Muscle of arm (tissue), 14 donors: ENCODE measurements around the gene GPNMB. TPM values are rescaled to one million over a fixed set of nuclear protein-coding genes. Genes with fewer than 3 reads are reported as not detected.
"Not testable (repeated sequence)": the region's sequence is repeated elsewhere in the genome, so short reads cannot be mapped to it uniquely, and the experiment has no call there.

ENCODE experiments used
- DNase-seq: peaks from one replicate; pipeline ENCODE4 v3.0.0-alpha.2; 2013
- long read RNA-seq, 11 donors: transcript quantifications; one replicate each; lab custom pipeline, GENCODE V29; 2026
- polyA plus RNA-seq, 12 donors: library from polyadenylated mRNA; unstranded; fragments of 120-200 nt; gene quantifications; one replicate each; pipeline ENCODE4 v1.2.1, GENCODE V29; 2013; ENCODE audit not compliant: insufficient read length in 12 of 12

The GPNMB gene
- 100 to 1,000 TPM in 1 of 12 donors, 10 to 100 TPM in 10, not detected in 1; 18.2 to 147 (median 46.7) TPM for polyA plus RNA-seq
- long read RNA-seq, donor 1, partial matches to known transcripts: 0 of 1 reads
- long read RNA-seq, donor 1, other reads (novel, unspliced or antisense): 0 of 1 reads
- long read RNA-seq, donor 2, transcript GPNMB-207 (2 exons, 808 nt): minor isoform, 5 of 20 reads
- long read RNA-seq, donor 2, transcript GPNMB-201 (11 exons, 2,862 nt): major isoform, 10 of 20 reads
- long read RNA-seq, donor 2, partial matches to known transcripts: 0 of 20 reads
- long read RNA-seq, donor 2, other reads (novel, unspliced or antisense): 0 of 20 reads
- long read RNA-seq, donor 3, partial matches to known transcripts: 0 of 6 reads
- long read RNA-seq, donor 3, other reads (novel, unspliced or antisense): 0 of 6 reads
- long read RNA-seq, donor 4, partial matches to known transcripts: 0 of 2 reads
- long read RNA-seq, donor 4, other reads (novel, unspliced or antisense): 0 of 2 reads
- long read RNA-seq, donor 5, transcript GPNMB-201 (11 exons, 2,862 nt): minor isoform, 5 of 34 reads
- long read RNA-seq, donor 5, transcript GPNMB-203 (4 exons, 1,673 nt): minor isoform, 8 of 34 reads
- long read RNA-seq, donor 5, transcript GPNMB-207 (2 exons, 808 nt): major isoform, 12 of 34 reads
- long read RNA-seq, donor 5, partial matches to known transcripts: 6 of 34 reads
- long read RNA-seq, donor 5, other reads (novel, unspliced or antisense): 0 of 34 reads
- long read RNA-seq, donor 6, partial matches to known transcripts: 0 of 4 reads
- long read RNA-seq, donor 6, other reads (novel, unspliced or antisense): 0 of 4 reads
- long read RNA-seq, donor 7, partial matches to known transcripts: 8 of 12 reads
- long read RNA-seq, donor 7, other reads (novel, unspliced or antisense): 0 of 12 reads
- long read RNA-seq, donor 8, transcript GPNMB-207 (2 exons, 808 nt): major isoform, 9 of 19 reads
- long read RNA-seq, donor 8, partial matches to known transcripts: 5 of 19 reads
- long read RNA-seq, donor 8, other reads (novel, unspliced or antisense): 0 of 19 reads
- long read RNA-seq, donor 9, partial matches to known transcripts: 11 of 18 reads
- long read RNA-seq, donor 9, other reads (novel, unspliced or antisense): 0 of 18 reads
- long read RNA-seq, donor 10, transcript GPNMB-203 (4 exons, 1,673 nt): major isoform, 8 of 16 reads
- long read RNA-seq, donor 10, partial matches to known transcripts: 0 of 16 reads
- long read RNA-seq, donor 10, other reads (novel, unspliced or antisense): 0 of 16 reads
- long read RNA-seq, donor 11, transcript GPNMB-201 (11 exons, 2,862 nt): major isoform, 6 of 12 reads
- long read RNA-seq, donor 11, partial matches to known transcripts: 0 of 12 reads
- long read RNA-seq, donor 11, other reads (novel, unspliced or antisense): 0 of 12 reads

DNA sequence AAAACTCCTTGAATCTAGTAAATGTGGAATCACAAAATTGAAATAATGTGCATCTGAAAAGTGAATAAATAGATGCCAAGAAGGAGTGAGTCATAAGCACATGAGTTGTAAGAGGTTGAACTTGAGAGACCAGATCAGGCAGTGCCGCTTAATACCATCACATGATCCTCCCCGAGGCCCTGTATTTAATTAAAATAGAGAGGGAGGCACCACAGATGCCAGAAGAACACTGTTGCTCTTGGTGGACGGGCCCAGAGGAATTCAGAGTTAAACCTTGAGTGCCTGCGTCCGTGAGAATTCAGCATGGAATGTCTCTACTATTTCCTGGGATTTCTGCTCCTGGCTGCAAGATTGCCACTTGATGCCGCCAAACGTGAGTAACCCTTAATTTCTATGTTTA, at the start of gene GPNMB:
Gene GPNMB, plus strand, starts transcription at position 221 of the 400 bp plus-strand sequence. Its CDS starts 83 bp downstream, at position 304.
- peak; percentile 40 for DNase-seq

- DNase-seq: not testable (repeated sequence)
Observed at GRCh38 chr7:23197745-23198144, 48.8 kb upstream of the GPNMB start.

GRCh38 chr7:23200331-23200730, 46.2 kb upstream of the GPNMB start:
- no peak for DNase-seq

DNA sequence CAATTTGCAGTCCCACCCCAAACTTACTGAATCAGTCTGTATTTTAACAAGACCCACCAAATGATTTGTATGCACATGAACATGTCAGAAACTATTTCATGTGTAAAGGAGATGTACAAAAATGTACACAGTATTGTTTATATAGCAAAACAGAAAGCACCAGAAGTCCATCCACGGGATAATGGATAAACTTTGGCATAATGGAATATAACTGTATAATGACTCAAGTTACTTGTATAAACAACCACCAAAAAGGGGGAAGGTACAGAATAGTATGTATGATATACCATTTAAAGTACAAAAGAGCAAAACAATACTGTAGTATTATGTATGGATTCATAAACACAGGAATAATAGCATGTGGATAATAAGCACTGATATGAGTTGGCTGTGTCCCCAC, 42.3 kb upstream of the GPNMB start:
- no peak for DNase-seq

DNA sequence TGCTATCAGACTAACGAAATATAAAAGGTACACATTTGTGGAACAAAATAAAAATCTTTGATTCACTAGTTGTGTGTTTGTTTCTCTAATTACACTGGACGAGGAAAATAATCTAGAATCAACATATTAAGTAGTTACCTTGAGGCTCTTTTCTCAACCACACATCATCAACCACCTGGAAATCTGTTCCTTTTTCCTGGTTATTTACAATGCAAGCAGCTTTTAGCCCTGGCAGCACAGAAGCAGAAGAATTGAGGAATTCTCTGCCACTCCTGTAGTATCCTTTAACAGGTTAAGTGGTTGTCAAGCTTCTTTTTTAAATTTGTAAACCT, 41.0 kb upstream of the GPNMB start:
- DNase-seq: no peak

DNA sequence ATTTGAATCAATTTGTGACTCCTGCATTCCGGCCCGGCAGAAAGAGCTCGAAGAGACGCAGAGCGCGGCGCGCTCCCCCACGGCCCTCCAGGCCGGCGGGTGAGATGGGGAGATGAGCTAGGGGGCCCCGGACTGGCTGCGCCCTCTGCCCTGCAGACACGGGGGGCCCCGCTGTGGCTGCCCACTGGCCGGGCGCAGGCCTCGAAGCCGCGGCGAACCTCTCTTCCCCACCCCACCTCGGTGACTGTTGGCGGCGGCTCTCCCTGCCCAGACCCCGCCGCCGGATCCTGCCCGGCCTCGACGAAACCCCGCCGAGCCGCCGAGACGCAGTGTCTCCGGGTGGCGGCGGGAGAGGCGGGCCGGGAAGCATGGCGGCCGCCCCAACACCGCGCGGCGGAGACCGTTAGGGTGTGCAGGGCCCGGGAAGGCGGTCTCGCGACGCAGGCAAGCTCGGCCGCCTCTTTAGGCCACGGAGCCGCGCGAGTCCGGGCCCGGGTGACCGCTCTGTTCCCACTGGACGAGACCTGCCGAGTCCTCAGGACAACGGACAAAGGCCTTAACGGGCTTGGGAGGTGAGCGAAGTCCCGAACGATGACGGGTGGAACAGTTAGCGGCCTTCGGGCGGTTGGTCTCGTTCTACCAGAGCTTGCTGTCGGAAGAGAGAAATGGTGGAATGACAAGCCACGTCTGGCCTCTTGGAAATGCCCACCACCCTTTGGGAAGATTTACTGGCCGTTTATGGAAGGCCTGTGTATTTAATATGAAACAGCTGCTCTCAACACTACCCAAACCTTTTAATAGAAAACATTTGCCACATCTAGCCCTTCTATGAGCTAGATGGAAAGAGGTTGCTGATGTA, 40.4 kb upstream of the GPNMB start:
- peak; percentile 62 for DNase-seq

- no peak for DNase-seq
Observed at GRCh38 chr7:23207021-23207420, 39.6 kb upstream of the GPNMB start.

DNA sequence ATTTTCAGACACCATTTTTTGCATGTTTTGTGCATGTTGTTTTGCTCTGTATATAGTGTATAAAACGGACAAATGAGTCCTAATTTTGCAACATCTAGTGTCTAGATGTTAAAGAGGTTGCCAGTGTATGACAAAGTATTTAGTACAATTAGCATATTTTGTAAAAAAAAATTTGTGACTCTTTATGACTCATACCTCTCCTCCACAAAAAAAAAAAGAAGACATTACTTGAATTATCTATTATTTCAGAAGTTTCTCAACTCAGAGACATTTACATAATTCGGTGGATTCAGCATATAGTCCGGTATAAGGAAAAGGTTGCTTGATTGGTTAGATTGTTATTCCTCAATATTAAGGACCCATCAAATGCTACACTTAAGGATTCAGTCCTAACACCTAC, 38.7 kb upstream of the GPNMB start:
- DNase-seq: no peak

DNA sequence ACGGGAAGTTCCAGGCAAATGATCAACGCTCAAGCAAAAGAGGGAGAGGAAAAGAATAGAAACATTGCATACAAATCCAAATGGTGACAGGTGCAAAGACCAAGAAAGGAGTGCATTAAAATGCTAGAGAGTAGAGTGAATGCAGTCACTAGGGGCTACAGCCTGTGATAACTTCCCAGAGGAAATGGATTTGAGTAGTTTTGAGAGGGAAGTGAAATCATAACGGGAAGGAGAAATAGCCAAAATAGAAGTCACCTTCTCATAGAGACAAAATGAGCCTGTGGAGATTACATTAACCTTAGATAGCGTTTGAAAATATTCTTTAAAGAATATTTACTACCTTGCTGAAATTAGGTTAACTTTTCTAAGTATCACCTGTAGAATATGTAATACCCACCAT, 38.3 kb upstream of the GPNMB start:
- no peak for DNase-seq

DNA sequence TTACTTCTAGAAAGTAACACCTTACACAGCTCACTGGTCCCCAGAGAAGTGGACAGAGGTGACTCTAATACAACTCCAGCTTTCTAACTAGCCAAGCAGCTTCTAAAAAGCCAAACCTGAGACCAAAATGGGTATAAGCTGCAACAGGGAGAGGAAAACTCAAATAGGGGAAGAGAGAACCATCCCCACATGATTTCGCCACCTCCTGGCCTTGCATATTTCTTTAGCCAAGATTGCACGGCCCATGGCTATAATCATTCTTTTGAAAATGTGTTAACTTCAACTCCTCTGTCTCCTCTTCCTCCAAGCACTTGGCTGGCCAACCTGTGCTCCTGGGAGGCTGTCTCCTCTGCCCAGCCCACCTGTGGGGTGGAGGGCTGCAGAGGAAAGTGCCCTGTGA, 36.1 kb upstream of the GPNMB start:
- DNase-seq: no peak

- DNase-seq: no peak
Observed at GRCh38 chr7:23211589-23211988, 35.0 kb upstream of the GPNMB start.

DNA sequence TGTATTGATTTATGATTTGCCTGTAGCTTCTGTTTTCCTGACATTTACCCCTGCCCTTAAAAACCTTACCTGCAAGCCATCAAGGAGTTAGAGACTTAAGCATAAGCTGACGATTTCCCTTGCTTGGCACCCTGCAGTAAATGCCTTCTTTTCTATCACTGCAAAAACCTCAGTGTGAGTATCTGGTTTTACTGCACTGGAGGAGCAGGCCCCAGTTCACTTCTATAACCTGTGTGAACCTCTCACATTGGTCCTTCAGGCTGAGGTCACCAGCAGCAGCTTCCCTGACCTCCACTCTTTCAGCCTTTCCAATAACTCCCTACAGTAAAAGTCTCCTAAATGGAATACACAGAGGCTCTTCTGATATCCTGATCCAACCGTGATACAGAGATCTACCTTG, 34.2 kb upstream of the GPNMB start:
- DNase-seq: no peak

GRCh38 chr7:23212841-23213240, 33.7 kb upstream of the GPNMB start:
- DNase-seq: no peak

- DNase-seq: no peak
Observed at GRCh38 chr7:23213755-23214154, 32.8 kb upstream of the GPNMB start.

DNA sequence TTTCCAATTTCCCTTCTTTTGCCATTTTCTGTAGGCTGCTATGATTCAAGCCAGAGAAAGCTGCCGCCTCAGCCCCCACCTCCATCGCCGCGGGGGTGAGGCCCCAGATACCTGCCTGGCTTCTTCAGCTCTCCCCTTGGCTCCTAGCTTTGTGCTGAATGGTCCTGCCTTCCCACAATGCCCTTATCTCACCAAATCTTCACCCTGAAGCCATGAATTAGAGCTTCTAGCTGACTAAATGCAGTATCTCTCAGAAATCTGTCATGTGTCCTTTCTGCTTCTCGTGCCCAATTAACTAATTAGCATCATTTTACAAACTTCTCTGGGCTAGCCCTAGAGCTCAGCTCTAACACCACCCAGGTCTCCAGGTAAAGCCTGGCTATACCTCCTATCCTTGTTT, 32.2 kb upstream of the GPNMB start:
- no peak for DNase-seq

DNA sequence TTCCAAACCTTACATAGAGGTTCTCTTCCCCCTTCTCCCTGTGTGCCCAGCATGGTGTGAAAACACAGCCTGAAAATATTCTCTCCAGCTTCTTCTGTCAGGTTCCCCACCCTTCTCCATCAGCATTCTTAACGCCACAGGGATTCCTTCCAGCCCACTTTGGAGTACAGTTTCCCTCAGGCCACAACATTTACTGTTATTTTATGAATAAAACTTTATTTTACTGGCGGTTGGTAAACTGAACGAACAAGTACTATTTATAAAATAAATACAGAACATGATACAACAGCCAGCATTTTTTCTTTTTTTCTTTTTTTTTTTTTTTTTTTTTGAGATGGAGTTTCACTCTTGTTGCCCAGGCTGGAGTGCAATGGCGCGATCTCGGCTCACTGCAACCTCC, 31.6 kb upstream of the GPNMB start:
- no peak for DNase-seq

DNA sequence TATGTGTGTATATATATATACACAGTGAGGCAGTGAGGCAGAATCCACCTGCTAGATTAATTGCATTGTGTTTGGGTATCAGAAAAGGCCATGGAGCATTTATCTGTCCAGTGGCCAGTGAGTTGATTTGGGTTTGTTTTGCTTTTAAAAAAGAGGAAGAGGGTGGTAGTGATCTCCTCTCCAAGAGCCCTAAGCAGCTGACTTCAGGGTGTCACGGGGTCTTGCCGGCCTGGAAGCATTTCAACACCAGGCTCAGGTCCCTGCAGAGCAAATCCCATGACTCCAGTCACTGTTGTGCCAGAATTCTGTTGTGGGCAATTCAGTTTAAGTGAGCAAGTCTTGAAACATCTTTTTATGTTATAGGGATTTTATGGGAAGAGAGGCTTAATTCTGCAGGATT, 30.6 kb upstream of the GPNMB start:
- no peak for DNase-seq

DNA sequence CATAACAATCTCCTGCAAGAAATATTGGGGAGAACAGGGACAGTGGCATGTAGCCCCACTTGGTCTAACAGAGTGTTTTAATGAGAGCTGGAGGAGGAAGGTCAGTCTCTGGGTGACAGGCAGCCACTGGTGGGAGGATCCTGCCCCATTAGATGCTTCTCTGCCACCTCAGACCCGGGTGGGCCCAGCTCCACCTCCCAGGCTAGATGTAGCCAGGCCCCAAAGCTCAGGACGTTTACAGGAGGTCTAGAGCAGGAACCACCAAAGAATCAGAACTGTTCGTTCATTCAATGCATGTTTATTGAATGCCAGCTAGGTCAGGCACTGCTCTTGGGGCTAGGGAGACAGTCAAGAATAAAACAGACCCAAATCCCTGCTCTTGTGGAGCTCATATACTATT, 28.4 kb upstream of the GPNMB start:
- DNase-seq: no peak

DNA sequence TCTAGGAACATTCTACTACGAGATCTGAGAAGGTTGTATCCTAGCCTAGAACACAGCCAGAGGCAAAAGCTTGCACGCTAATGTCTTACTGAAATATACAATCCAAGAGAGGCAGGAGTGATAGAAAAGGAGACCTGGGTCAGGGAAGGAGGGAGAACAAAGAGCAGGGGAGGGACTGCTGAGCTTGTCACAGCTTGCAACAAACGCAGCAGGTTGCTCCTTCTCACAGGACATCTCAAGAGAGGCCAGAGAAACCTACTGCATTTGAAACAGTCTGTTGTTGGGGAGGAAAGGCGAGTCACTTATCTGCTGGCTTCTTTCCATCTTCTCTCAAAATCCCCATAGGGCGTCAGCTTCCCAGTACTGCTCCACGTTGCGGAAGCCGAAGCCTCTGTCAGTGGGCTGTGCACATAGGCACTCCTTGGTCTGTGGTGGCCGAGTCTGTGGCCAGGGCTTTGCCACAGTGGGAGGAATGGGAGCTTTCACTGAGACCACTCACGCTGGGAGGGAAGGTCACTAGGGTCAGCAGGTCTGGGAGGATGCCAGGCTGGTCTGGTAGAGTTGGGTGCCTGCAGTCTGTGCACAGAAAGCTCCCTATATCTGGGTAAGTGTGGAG, 25.8 kb upstream of the GPNMB start:
- no peak for DNase-seq

GRCh38 chr7:23222439-23223030, 24.0 kb upstream of the GPNMB start:
- DNase-seq: no peak
